ENCODE results near the gene REM2.
"Not testable (repeated sequence)": the region's sequence is repeated elsewhere in the genome, so short reads cannot be mapped to it uniquely, and the experiment has no call there.

Gene REM2

GRCh38 chr14:22856428-22856827 is 26.6 kb upstream of the REM2 start:
- Histone ChIP-seq H3K4me1 (peaks cover 0 to 51% (median 24%) of the 10 kb centered on the region in 4 donors), H3K36me3 (no peaks in the 10 kb centered on the region), H3K27me3 (no peaks in the 10 kb centered on the region), H3K4me3 (no peak overlapping the region), H3K27ac (no peak overlapping the region), H3K9me3 (no peaks in the 10 kb centered on the region)
- intact Hi-C loops (cut with DNase I; ENCODE audit: low total_unique reads) = loop anchor here (10.0 kb wide), 1 partner anchor 302 kb away; no protein-coding TSS in a partner anchor
- TF ChIP-seq, protein P1, sequence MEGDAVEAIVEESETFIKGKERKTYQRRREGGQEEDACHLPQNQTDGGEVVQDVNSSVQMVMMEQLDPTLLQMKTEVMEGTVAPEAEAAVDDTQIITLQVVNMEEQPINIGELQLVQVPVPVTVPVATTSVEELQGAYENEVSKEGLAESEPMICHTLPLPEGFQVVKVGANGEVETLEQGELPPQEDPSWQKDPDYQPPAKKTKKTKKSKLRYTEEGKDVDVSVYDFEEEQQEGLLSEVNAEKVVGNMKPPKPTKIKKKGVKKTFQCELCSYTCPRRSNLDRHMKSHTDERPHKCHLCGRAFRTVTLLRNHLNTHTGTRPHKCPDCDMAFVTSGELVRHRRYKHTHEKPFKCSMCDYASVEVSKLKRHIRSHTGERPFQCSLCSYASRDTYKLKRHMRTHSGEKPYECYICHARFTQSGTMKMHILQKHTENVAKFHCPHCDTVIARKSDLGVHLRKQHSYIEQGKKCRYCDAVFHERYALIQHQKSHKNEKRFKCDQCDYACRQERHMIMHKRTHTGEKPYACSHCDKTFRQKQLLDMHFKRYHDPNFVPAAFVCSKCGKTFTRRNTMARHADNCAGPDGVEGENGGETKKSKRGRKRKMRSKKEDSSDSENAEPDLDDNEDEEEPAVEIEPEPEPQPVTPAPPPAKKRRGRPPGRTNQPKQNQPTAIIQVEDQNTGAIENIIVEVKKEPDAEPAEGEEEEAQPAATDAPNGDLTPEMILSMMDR (IDR thresholded peaks at IDR 0.05) = no peak
- peak in 1 of 2 donors; percentile 21 for DNase-seq

- H3K27me3 ChIP-seq; intact Hi-C loops (cut with DNase I; ENCODE audit: low total_unique reads); H3K9me3 ChIP-seq; H3K36me3 ChIP-seq; H3K4me3 ChIP-seq: not testable (repeated sequence)
- H3K27ac ChIP-seq = peak overlapping the region in 1 of 2 donors; percentile 64
- peak in 1 of 2 donors; percentile 60 for DNase-seq
- peaks cover 0 to 29% (median 6%) of the 10 kb centered on the region in 4 donors for H3K4me1 ChIP-seq
Measured at GRCh38 chr14:22860377-22860776, 22.6 kb upstream of the REM2 start.

DNA sequence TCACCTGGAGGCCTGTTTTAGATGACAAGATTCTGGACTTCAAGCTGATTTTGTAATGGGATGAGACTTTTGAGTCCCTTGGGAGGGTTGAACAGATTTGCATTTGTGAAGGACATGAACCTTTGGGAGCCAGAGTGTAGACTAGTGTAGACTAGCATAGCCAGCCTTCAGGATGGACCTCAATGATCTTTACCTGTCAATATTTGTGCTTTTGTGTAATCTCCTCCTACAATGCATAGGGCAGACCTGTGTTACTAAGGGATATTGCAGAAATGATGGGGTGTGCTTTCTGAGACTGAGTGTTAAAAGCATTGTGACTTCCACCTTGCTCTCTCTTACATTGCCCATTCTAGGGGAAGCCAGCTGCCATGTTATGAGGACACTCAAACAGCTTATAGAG is 21.4 kb upstream of the REM2 start:
- TF ChIP-seq, protein P1 (IDR thresholded peaks at IDR 0.05) = no peak
- Histone ChIP-seq H3K4me1 (peaks cover 0 to 29% (median 6%) of the 10 kb centered on the region in 4 donors), H3K4me3 (no peak overlapping the region), H3K27me3 (no peaks in the 10 kb centered on the region), H3K36me3 (no peaks in the 10 kb centered on the region), H3K27ac (no peak overlapping the region), H3K9me3 (no peaks in the 10 kb centered on the region)
- no peak for DNase-seq
- intact Hi-C loops (cut with DNase I; ENCODE audit: low total_unique reads) = no loop called here

- Histone ChIP-seq H3K9me3 (no peaks in the 10 kb centered on the region), H3K4me1 (peaks cover 0 to 17% (median 9%) of the 10 kb centered on the region in 4 donors), H3K4me3 (no peak overlapping the region), H3K36me3 (no peaks in the 10 kb centered on the region), H3K27ac (no peak overlapping the region), H3K27me3 (no peaks in the 10 kb centered on the region)
- TF ChIP-seq, protein P1 (IDR thresholded peaks at IDR 0.05) = no peak
- intact Hi-C loops (cut with DNase I; ENCODE audit: low total_unique reads) = loop anchor here (5.0 kb wide), 1 partner anchor 38 kb away; the partner anchor contains the start of gene MRPL52
- no peak for DNase-seq
Measured at GRCh38 chr14:22864979-22865378, 18.0 kb upstream of the REM2 start.

DNA sequence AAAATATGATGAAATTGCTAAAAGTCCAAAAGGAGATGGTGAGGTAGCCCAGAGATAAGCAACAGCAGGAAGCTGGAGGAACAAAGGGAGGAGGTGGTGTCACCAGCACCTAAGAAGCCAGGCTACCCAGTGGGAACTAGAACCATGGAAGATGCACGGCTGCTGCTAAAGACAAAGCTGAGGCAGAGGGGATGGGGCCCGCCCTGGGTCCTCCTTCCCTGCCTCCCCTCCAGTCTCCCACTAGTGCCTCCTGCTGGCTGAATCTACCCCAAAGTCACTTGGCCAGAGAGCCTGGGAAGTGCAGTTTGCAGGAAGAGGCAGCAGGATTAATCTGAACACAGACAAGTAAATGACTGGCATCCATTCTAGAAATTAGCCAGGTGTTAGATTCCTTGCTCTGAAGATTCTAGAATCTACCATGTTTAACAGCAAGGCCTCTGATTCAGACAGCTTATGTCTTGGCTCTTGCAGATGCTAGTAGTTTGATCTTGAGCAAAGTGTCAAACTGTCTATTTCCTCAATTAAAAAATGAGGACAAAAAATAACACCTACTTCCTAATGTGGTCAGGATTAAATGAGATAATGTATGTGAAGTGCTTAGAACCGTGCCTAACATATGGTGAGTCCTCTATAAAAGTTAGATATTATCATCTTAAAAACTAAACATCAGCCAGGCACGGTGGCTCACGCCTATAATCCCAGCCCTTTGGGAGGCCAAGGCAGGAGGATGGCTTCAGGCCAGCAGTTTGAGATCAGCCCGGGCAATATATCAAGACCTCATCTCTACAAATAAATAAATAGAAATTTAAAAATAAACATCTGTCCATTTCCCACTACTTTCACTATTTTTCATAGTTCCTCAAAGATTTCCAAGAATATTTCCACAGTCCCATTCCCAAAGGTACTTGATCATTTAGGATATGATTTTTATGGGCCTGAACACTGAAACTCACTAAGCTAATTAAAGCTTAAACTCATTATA is 17.3 kb upstream of the REM2 start:
- peaks cover 0 to 17% (median 14%) of the 10 kb centered on the region in 4 donors for H3K4me1 ChIP-seq
- H3K36me3 ChIP-seq = no peaks in the 10 kb centered on the region
- intact Hi-C loops (cut with DNase I; ENCODE audit: low total_unique reads) = loop anchor here (5.0 kb wide), 1 partner anchor 38 kb away; the partner anchor contains the start of gene MRPL52
- H3K9me3 ChIP-seq = no peaks in the 10 kb centered on the region
- TF ChIP-seq, protein P1 (IDR thresholded peaks at IDR 0.05) = no peak
- H3K27me3 ChIP-seq = no peaks in the 10 kb centered on the region
- DNase-seq = peak in 1 of 2 donors; percentile 10
- no peak overlapping the region for H3K4me3 ChIP-seq
- H3K27ac ChIP-seq = no peak overlapping the region

GRCh38 chr14:22866874-22867273 is 16.1 kb upstream of the REM2 start:
- TF ChIP-seq, protein P1 (IDR thresholded peaks at IDR 0.05) = no peak
- H3K4me3 ChIP-seq = no peak overlapping the region
- H3K4me1 ChIP-seq = peaks cover 0 to 17% (median 14%) of the 10 kb centered on the region in 4 donors
- H3K27ac ChIP-seq = no peak overlapping the region
- no peaks in the 10 kb centered on the region for H3K27me3 ChIP-seq
- no peaks in the 10 kb centered on the region for H3K36me3 ChIP-seq
- DNase-seq = no peak
- intact Hi-C loops (cut with DNase I; ENCODE audit: low total_unique reads) = loop anchor here (5.0 kb wide), 1 partner anchor 40 kb away; the partner anchor contains the start of gene MRPL52
- H3K9me3 ChIP-seq = no peaks in the 10 kb centered on the region
